ENCODE data around the gene KRT71.
A peak's percentile ranks its signal among the peaks of the same experiment; 100 is the strongest.
"Not testable (repeated sequence)": the region's sequence is repeated elsewhere in the genome, so short reads cannot be mapped to it uniquely, and the experiment has no call there.

Gene KRT71

GRCh38 chr12:52552681-52553195 is at the start of gene KRT71:
KRT71 (minus strand) TSS chr12:52553145; CDS start chr12:52553077, 68 bp downstream.
- no peak for DNase-seq

- no peak for DNase-seq
Measured at GRCh38 chr12:52602552-52602951, 49.6 kb upstream of the KRT71 start.

GRCh38 chr12:52601671-52602070 is 48.7 kb upstream of the KRT71 start:
- no peak for DNase-seq

- DNase-seq: no peak
Measured at GRCh38 chr12:52600941-52601481, 48.1 kb upstream of the KRT71 start, which contains the start of gene KRT72. KRT72 (minus strand) TSS chr12:52601463; CDS start chr12:52601452, 11 bp downstream.

GRCh38 chr12:52600475-52600874 is 47.5 kb upstream of the KRT71 start:
- DNase-seq: no peak

- DNase-seq: no peak
Measured at GRCh38 chr12:52600071-52600470, 47.1 kb upstream of the KRT71 start.

GRCh38 chr12:52598966-52599365 is 46.0 kb upstream of the KRT71 start:
- no peak for DNase-seq

- DNase-seq: not testable (repeated sequence)
Measured at GRCh38 chr12:52594237-52594636, 41.3 kb upstream of the KRT71 start.

GRCh38 chr12:52591521-52591920 is 38.6 kb upstream of the KRT71 start:
- no peak for DNase-seq

- DNase-seq: no peak
Measured at GRCh38 chr12:52590021-52590420, 37.1 kb upstream of the KRT71 start.

GRCh38 chr12:52587563-52587962 is 34.6 kb upstream of the KRT71 start:
- no peak for DNase-seq

- peak; percentile 51 to 77 for DNase-seq
Measured at GRCh38 chr12:52585946-52586345, 33.0 kb upstream of the KRT71 start.

GRCh38 chr12:52585066-52585465 is 32.1 kb upstream of the KRT71 start:
- no peak for DNase-seq

- no peak for DNase-seq
Measured at GRCh38 chr12:52584156-52584682, 31.3 kb upstream of the KRT71 start.

GRCh38 chr12:52582971-52583456 is 30.1 kb upstream of the KRT71 start:
- DNase-seq: peak; percentile 60 to 68

- no peak for DNase-seq
Measured at GRCh38 chr12:52582486-52582885, 29.5 kb upstream of the KRT71 start.

GRCh38 chr12:52581481-52581880 is 28.5 kb upstream of the KRT71 start:
- DNase-seq: no peak

- DNase-seq: no peak
Measured at GRCh38 chr12:52581066-52581465, 28.1 kb upstream of the KRT71 start.

- DNase-seq: no peak
Measured at GRCh38 chr12:52580496-52580895, 27.6 kb upstream of the KRT71 start.

GRCh38 chr12:52579468-52580465 is 26.8 kb upstream of the KRT71 start:
- no peak for DNase-seq

GRCh38 chr12:52578469-52578868 is 25.5 kb upstream of the KRT71 start:
- DNase-seq: no peak

- no peak for DNase-seq
Measured at GRCh38 chr12:52577316-52577715, 24.4 kb upstream of the KRT71 start.

GRCh38 chr12:52575948-52576347 is 23.0 kb upstream of the KRT71 start:
- DNase-seq: no peak
